Osteoblast (primary cell): ENCODE data around the gene NOLC1. TPM values are rescaled to one million over a fixed set of nuclear protein-coding genes. Genes with fewer than 3 reads are reported as not detected.

Source experiments
- DNase-seq: peaks from one replicate; pipeline ENCODE4 v3.0.0; 2011; ENCODE audit warnings: low spot score, mixed read lengths; ENCODE audit not compliant: insufficient read length; ENCODE audit errors: missing footprints
- H2AFZ ChIP-seq: 2 replicates; pipeline ENCODE4 v1.6.0; 2011; ENCODE audit warnings: mild to moderate bottlenecking, low read length
- H3K27ac ChIP-seq: 2 replicates; pipeline ENCODE4 v1.5.1; 2011; ENCODE audit warnings: mild to moderate bottlenecking, low read depth, low read length, moderate library complexity
- H3K27me3 ChIP-seq: 2 replicates; pipeline ENCODE4 v1.6.0; 2012; ENCODE audit warnings: mild to moderate bottlenecking, control low read depth, inconsistent platforms, low read length, moderate library complexity; ENCODE audit not compliant: insufficient read depth
- H3K36me3 ChIP-seq: 2 replicates; pipeline ENCODE4 v1.5.1; 2011; ENCODE audit warnings: mild to moderate bottlenecking, low read length, control low read depth, moderate library complexity; ENCODE audit not compliant: insufficient read depth
- H3K4me1 ChIP-seq: 2 replicates; pipeline ENCODE4 v1.5.1; 2011; ENCODE audit warnings: mild to moderate bottlenecking, low read length, control low read depth, moderate library complexity; ENCODE audit not compliant: insufficient read depth
- H3K4me2 ChIP-seq: 2 replicates; pipeline ENCODE4 v1.6.0; 2011; ENCODE audit warnings: mild to moderate bottlenecking, low read length; ENCODE audit not compliant: insufficient read depth
- H3K4me3 ChIP-seq: fragments of 200-600 bp; sonication (generic); 3 replicates; pipeline ENCODE4 v1.5.1; 2012; ENCODE audit warnings: mild to moderate bottlenecking, low read length, inconsistent platforms; ENCODE audit not compliant: insufficient read depth
- H3K79me2 ChIP-seq: 2 replicates; pipeline ENCODE4 v1.6.0; 2012; ENCODE audit warnings: mild to moderate bottlenecking, low read length, control low read depth, inconsistent platforms; ENCODE audit not compliant: insufficient read depth
- H3K9me3 ChIP-seq: 2 replicates; pipeline ENCODE4 v1.5.1; 2011; ENCODE audit warnings: low read depth, low read length, control low read depth
- H4K20me1 ChIP-seq: 2 replicates; pipeline ENCODE4 v1.6.0; 2012; ENCODE audit warnings: mild to moderate bottlenecking, low read length, control low read depth; ENCODE audit not compliant: insufficient read depth
- CTCF ChIP-seq: IDR thresholded peaks from 2 replicates; pipeline ENCODE4 v1.5.1; 2011; ENCODE audit warnings: mild to moderate bottlenecking, low read depth, low read length, moderate library complexity; ENCODE audit errors: extremely low read depth
- total RNA-seq: library from RNA; depleted of rRNA; stranded (reverse); fragments of >200 nt; gene quantifications from 2 replicates; pipeline ENCODE4 v1.2.3, GENCODE V29; 2012

The NOLC1 gene
- total RNA-seq, 1 donor: 18.1 TPM

- no peak for TF ChIP-seq CTCF
- Histone ChIP-seq H3K4me3 (no peak overlapping the region), H3K9me3 (no peaks in the 10 kb centered on the region), H3K27ac (no peak overlapping the region), H4K20me1 (peaks cover 23% of the 10 kb centered on the region), H3K79me2 (no peaks in the 10 kb centered on the region), H3K4me1 (peaks cover 9% of the 10 kb centered on the region), H3K27me3 (no peaks in the 10 kb centered on the region), H3K36me3 (peaks cover 55% of the 10 kb centered on the region), H2AFZ (no peak overlapping the region), H3K4me2 (no peak overlapping the region)
- no peak for DNase-seq
Observed at GRCh38 chr10:102163342-102163989, 11.3 kb downstream of the NOLC1 start.

GRCh38 chr10:102167861-102168260 is 15.7 kb downstream of the NOLC1 start:
- Histone ChIP-seq H3K36me3 (peaks cover 11% of the 10 kb centered on the region), H3K27ac (no peak overlapping the region), H3K4me2 (no peak overlapping the region), H4K20me1 (peaks cover 6% of the 10 kb centered on the region), H2AFZ (no peak overlapping the region), H3K4me3 (no peak overlapping the region), H3K4me1 (peaks cover 3% of the 10 kb centered on the region), H3K79me2 (no peaks in the 10 kb centered on the region), H3K9me3 (no peaks in the 10 kb centered on the region), H3K27me3 (no peaks in the 10 kb centered on the region)
- no peak for TF ChIP-seq CTCF
- DNase-seq: no peak

GRCh38 chr10:102170602-102171001 is 18.4 kb downstream of the NOLC1 start:
- no peak for DNase-seq
- no peaks in the 10 kb centered on the region for H3K27me3 ChIP-seq

GRCh38 chr10:102172288-102172687 is 20.1 kb downstream of the NOLC1 start:
- H3K36me3 ChIP-seq: no peaks in the 10 kb centered on the region
- no peak for DNase-seq
- H3K9me3 ChIP-seq: no peaks in the 10 kb centered on the region
- no peaks in the 10 kb centered on the region for H3K79me2 ChIP-seq
- no peaks in the 10 kb centered on the region for H3K27me3 ChIP-seq
- no peaks in the 10 kb centered on the region for H4K20me1 ChIP-seq
- no peak for TF ChIP-seq CTCF
- no peak overlapping the region for H2AFZ ChIP-seq
- H3K4me2 ChIP-seq: no peak overlapping the region
- peaks cover 11% of the 10 kb centered on the region for H3K4me1 ChIP-seq
- H3K4me3 ChIP-seq: no peak overlapping the region
- no peak overlapping the region for H3K27ac ChIP-seq

More at GRCh38 chr10:102170602-102171001, 18.4 kb downstream of the NOLC1 start:
- H2AFZ ChIP-seq: no peak overlapping the region
- no peak for TF ChIP-seq CTCF
- H3K4me2 ChIP-seq: no peak overlapping the region
- H4K20me1 ChIP-seq: no peaks in the 10 kb centered on the region
- no peak overlapping the region for H3K27ac ChIP-seq
- no peaks in the 10 kb centered on the region for H3K36me3 ChIP-seq
- no peaks in the 10 kb centered on the region for H3K79me2 ChIP-seq
- H3K9me3 ChIP-seq: no peaks in the 10 kb centered on the region
- peaks cover 7% of the 10 kb centered on the region for H3K4me1 ChIP-seq
- H3K4me3 ChIP-seq: no peak overlapping the region
